GM18505 (cell line): Measurements from ENCODE around the gene EVC2.

Experiments
- ATAC-seq: cut with Tn5 transposase; IDR thresholded peaks from one replicate; pipeline ENCODE4 v1.9.1; 2021; ENCODE audit not compliant: unreplicated experiment
- POLR2A ChIP-seq: IDR thresholded peaks from 4 replicates; pipeline ENCODE4 v1.6.1; 2011; ENCODE audit warnings: borderline replicate concordance; ENCODE audit not compliant: insufficient read depth, insufficient read length; ENCODE audit errors: extremely low read depth

The EVC2 gene

GRCh38 chr4:5750946-5751665, 42.7 kb upstream of the EVC2 start:
- ATAC-seq, result no peak
- no peak for TF ChIP-seq POLR2A

GRCh38 chr4:5750052-5750945, 41.9 kb upstream of the EVC2 start:
- no peak for ATAC-seq
- no peak for TF ChIP-seq POLR2A

- no peak for ATAC-seq
- TF ChIP-seq POLR2A, result no peak
Measured at GRCh38 chr4:5749568-5749967, 41.2 kb upstream of the EVC2 start.

GRCh38 chr4:5747738-5748375, 39.5 kb upstream of the EVC2 start:
- TF ChIP-seq POLR2A, result no peak
- no peak for ATAC-seq

GRCh38 chr4:5746829-5747737, 38.7 kb upstream of the EVC2 start:
- TF ChIP-seq POLR2A, result no peak
- no peak for ATAC-seq

- ATAC-seq, result no peak
- no peak for TF ChIP-seq POLR2A
Measured at GRCh38 chr4:5746250-5746649, 37.9 kb upstream of the EVC2 start.

- ATAC-seq, result no peak
- no peak for TF ChIP-seq POLR2A
Measured at GRCh38 chr4:5742968-5743367, 34.6 kb upstream of the EVC2 start.

GRCh38 chr4:5742388-5742787, 34.0 kb upstream of the EVC2 start:
- TF ChIP-seq POLR2A, result no peak
- ATAC-seq, result no peak

GRCh38 chr4:5738061-5738460, 29.7 kb upstream of the EVC2 start:
- no peak for TF ChIP-seq POLR2A
- ATAC-seq, result no peak

- TF ChIP-seq POLR2A, result no peak
- no peak for ATAC-seq
Measured at GRCh38 chr4:5735463-5735862, 27.1 kb upstream of the EVC2 start.

GRCh38 chr4:5734853-5735252, 26.5 kb upstream of the EVC2 start:
- no peak for ATAC-seq
- TF ChIP-seq POLR2A, result no peak

- TF ChIP-seq POLR2A, result no peak
- ATAC-seq, result no peak
Measured at GRCh38 chr4:5732158-5732557, 23.8 kb upstream of the EVC2 start.
